ENCODE results near the gene TAF11L6.
"Not testable (repeated sequence)": the region's sequence is repeated elsewhere in the genome, so short reads cannot be mapped to it uniquely, and the experiment has no call there.

The TAF11L6 gene

DNA sequence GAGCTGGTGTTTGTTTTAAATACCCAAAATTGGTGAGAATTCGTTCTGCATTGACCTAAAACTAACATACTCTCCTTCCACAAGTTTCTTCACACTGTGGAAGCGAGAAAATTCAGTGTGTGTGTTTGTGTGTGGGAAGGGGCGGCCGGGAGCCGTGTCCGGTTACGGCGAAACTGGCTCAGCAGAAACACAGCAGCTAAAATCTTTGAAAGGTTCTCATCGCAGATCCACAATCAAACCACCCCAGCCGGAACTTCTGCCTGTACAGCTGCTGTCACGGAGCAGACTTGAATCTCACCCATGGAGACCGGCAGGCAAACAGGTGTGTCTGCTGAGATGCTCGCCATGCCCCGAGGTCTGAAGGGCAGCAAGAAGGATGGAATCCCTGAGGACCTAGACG is at the start of gene TAF11L6:
TSS of gene TAF11L6 (plus strand) at position 301 of the 400 bp plus-strand sequence.
- not testable (repeated sequence) for DNase-seq (ENCODE audit: low read depth)

DNA sequence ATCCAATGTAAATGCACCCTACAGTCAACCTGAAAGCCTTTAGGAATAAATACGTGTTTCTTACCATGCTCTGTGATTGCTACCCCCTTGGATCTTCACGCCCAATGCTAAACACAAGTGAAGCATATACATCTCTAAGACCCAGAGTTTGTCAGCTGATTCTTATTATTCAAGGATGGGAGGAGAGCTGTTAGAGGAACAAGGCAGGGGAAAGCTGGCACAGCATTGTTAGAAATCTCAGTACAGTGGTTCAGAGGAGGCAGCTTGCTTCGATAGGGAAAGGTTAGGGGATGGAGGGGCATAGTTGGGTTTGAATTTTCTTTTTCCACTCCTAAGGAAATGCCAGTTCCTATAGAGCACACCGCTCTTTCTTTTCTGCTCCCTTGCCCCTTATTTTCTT is 47.1 kb upstream of the TAF11L6 start:
- no peak for DNase-seq (ENCODE audit: low read depth)

DNA sequence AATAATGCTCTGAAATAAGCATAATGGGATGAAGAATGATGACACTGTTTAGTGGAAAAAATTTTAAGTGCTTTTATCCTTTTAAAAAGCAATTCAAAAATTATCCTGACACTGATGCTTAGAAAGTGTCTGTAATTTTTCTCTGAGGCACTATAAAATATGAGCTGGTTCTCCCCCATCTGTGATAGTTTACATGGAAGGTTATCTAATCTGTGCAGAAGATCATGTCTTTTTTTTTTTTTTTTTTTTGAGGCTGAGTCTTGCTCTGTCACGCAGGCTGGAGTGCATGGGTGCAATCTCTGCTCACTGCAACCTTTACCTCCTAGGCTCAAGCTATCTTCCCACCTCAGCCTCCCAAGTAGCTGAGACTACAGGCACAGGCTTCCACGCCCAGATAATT is 45.7 kb upstream of the TAF11L6 start:
- DNase-seq (ENCODE audit: low read depth): no peak

DNA sequence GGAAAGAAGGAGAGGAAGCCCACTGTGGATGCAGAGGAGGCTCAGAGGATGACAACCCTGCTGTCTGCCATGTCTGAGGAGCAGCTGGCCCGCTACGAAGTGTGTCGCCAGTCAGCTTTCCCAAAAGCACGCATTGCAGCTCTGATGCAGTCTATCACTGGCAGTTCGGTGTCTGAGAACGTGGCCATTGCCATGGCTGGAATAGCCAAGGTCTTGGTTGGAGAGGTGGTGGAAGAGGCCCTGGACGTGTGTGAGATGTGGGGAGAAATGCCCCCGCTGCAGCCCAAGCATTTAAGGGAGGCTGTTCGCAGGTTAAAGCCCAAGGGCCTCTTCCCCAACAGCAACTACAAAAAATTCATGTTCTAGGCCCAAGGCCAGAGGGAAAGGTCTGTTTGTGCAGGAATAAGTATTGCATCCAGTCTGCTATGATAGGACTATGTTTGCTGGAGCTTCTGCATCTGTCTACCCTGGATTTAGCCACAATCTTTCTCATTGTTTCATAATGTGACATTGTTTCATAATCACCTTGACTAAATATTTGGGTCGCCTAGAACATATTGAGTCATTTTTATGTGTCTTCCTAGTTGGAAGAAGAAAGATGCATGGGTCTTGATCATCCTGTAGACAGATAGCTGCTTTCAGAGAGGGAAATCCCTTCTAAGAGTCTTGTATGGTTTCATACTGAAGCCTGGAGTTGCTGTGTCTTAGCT is 41.9 kb upstream of the TAF11L6 start:
- not testable (repeated sequence) for DNase-seq (ENCODE audit: low read depth)

DNA sequence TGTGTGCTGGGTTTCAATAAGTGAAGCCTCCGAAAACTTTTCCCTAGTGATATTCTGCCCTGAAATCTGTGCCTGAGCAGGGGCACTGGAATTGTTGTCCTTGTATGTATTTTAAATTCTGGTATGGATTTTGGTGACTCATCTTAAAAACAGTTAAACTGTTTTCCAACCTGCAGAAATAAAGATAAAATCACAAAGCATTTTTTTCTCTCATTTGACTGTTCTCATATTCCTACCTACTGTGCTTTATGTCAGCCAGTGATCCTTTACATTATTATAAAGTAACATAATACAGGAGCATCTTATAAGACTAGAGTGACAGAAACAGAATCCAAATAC is 41.3 kb upstream of the TAF11L6 start:
- DNase-seq (ENCODE audit: low read depth): no peak

DNA sequence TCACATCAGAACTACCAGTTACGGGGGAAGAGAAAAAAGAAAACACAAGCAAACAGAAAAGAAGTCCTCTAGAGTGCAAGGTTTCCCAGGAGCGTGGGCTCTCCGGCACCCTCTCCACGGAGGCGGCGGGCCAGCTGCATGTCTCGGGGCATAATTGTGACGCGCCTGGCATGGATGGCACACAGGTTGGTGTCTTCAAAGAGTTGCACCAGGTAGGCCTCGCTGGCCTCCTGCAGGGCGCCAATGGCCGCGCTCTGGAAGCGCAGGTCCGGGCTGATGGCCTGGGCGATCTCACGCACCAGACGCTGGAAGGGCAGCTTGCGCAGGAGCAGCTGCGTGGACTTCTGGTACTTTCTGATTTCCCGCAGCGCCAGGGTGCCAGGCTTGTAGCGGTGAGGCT is 37.2 kb upstream of the TAF11L6 start:
- DNase-seq (ENCODE audit: low read depth): not testable (repeated sequence)

DNA sequence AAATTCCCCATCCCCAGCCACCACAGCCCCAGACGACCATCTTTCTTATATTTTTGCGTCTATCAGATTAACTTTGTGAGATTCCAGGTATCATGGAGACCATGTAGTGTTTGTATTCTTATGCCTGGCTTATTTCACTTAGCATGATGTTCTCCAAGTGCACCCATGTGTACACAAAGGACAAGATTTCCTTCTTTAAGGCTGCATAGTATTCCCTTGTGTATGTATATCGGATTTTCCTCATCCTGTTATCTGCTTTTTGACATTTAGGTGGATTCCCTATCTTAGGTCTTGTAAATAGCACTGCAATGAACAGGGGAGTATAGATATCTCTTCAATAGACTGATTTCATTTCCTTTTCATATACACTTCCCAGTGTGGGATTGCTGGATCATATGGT is 35.7 kb upstream of the TAF11L6 start:
- DNase-seq (ENCODE audit: low read depth): no peak

DNA sequence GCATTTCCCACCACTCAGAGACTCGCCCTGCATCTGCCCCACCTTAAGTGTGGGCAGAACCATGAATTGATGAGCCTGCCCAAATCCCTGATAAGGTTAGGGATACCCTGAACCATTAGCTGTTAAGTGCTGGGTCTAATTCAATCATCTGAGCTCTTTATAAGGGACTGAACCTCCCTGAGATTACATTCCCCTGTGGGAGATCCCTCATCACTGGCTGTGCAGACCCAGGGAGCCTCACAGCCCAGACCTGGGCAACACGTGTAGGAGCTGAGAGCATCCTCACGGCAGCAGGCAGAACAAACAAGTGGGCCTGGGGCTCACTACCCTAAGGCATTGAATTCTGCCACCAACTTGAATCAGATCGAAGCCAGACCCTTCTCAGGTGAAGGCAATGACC is 31.0 kb upstream of the TAF11L6 start:
- DNase-seq (ENCODE audit: low read depth): no peak

DNA sequence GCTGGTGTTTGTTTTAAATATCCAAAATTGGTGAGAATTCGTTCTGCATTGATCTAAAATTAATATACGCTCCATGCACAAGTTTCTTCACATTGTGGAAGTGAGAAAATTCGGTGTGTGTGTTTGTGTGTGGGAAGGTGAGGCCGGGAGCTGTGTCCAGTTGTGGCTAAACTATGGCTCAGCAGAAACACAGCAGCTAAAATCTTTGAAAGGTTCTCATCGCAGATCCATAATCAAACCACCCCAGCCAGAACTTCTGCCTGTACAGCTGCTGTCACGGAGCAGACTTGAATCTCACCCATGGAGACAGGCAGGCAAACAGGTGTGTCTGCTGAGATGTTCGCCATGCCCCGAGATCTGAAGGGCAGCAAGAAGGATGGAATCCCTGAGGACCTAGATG is 30.5 kb upstream of the TAF11L6 start, which contains the start of gene TAF11L2:
TSS of gene TAF11L2 (plus strand) at position 301 of the 400 bp plus-strand sequence.
- not testable (repeated sequence) for DNase-seq (ENCODE audit: low read depth)

DNA sequence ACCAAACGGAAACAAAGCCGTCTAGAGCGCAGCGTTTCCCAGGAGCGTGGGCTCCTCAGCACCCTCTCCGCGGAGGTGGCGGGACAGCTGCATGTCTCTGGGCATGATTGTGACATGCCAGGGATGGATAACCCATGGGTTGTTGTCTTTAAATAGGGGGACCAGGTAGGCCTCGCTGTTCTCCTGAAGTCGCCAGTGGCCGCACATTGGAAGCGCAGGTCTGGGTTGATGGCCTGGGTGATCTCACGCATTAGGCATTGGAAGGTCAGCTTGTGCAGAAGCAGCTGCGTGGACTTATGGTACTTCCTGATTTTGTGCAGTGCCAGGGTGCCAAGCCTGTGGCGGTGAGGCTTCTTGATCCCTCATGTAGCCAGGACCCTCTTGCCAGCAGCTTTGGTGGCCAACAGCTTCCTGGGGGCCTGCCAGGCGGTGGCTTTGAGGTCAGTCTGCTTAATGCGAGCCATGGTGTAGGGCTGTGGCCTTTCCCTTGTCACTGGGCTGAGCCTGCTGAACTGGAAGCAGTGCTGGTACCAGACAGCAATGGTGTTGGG is 16.6 kb upstream of the TAF11L6 start:
- DNase-seq (ENCODE audit: low read depth): no peak

DNA sequence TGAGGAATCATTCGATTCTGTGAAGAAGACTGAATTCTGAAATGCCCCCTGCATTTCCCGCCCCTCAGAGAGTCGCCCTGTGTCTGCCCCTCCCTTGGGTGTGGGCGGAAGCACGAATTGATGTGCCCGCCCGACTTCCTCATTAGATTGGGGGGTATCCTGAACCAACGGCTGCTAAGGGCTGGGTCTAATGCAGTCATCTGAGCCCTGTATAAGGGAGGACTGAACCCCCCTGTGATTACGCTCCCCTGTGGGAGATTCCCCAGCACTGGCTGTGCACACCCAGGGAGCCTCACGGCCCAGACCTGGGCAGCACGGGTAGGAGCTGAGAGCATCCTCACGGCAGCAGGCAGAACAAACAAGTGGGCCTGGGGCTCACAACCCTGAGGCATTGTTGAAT is 10.9 kb upstream of the TAF11L6 start:
- DNase-seq (ENCODE audit: low read depth): not testable (repeated sequence)

DNA sequence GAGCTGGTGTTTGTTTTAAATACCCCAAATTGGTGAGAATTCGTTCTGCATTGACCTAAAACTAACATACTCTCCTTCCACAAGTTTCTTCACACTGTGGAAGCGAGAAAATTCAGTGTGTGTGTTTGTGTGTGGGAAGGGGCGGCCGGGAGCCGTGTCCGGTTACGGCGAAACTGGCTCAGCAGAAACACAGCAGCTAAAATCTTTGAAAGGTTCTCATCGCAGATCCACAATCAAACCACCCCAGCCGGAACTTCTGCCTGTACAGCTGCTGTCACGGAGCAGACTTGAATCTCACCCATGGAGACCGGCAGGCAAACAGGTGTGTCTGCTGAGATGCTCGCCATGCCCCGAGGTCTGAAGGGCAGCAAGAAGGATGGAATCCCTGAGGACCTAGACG is 10.4 kb upstream of the TAF11L6 start, which contains the start of gene TAF11L3:
TSS of gene TAF11L3 (plus strand) at position 301 of the 400 bp plus-strand sequence.
- not testable (repeated sequence) for DNase-seq (ENCODE audit: low read depth)

DNA sequence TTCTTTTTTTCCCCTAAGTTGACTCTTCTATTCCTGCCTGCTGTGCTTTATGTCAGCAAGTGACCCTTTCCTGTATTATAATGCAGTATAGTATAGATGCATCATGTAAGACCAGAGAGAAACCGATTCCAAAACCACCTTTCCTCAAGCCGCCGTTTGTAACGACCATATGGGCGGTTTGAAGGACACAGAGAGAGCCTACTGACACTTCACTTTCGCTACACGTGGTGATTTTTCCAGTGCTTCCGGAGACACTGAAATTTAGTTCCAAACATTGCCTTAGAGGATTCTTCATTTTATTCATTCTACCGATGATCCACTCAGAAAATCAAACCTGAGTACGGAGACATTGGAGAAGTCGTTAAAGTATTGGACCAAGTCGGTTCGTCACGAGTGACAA is 9.0 kb upstream of the TAF11L6 start:
- DNase-seq (ENCODE audit: low read depth): not testable (repeated sequence)

DNA sequence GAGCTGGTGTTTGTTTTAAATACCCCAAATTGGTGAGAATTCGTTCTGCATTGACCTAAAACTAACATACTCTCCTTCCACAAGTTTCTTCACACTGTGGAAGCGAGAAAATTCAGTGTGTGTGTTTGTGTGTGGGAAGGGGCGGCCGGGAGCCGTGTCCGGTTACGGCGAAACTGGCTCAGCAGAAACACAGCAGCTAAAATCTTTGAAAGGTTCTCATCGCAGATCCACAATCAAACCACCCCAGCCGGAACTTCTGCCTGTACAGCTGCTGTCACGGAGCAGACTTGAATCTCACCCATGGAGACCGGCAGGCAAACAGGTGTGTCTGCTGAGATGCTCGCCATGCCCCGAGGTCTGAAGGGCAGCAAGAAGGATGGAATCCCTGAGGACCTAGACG is 7.0 kb upstream of the TAF11L6 start, which contains the start of gene TAF11L4:
TSS of gene TAF11L4 (plus strand) at position 301 of the 400 bp plus-strand sequence.
- DNase-seq (ENCODE audit: low read depth): not testable (repeated sequence)

DNA sequence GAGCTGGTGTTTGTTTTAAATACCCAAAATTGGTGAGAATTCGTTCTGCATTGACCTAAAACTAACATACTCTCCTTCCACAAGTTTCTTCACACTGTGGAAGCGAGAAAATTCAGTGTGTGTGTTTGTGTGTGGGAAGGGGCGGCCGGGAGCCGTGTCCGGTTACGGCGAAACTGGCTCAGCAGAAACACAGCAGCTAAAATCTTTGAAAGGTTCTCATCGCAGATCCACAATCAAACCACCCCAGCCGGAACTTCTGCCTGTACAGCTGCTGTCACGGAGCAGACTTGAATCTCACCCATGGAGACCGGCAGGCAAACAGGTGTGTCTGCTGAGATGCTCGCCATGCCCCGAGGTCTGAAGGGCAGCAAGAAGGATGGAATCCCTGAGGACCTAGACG is 3.5 kb upstream of the TAF11L6 start, which contains the start of gene TAF11L5:
TSS of gene TAF11L5 (plus strand) at position 301 of the 400 bp plus-strand sequence.
- not testable (repeated sequence) for DNase-seq (ENCODE audit: low read depth)

DNA sequence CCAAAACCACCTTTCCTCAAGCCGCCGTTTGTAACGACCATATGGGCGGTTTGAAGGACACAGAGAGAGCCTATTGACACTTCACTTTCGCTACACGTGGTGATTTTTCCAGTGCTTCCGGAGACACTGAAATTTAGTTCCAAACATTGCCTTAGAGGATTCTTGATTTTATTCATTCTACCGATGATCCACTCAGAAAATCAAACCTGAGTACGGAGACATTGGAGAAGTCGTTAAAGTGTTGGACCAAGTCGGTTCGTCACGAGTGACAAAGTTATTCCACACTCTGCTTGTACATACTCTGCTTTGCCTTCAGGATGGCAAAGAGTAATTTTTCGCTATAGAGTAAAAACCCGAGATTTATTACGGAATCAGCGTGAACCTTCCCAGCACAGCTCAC is 2.0 kb upstream of the TAF11L6 start:
- not testable (repeated sequence) for DNase-seq (ENCODE audit: low read depth)
